Calu3 (cell line): ENCODE data around the gene CHST8. TPM values are rescaled to one million over a fixed set of nuclear protein-coding genes. Genes with fewer than 3 reads are reported as not detected.

Experiments
- BruUV-seq: library from RNA; stranded (reverse); fragments of 400-500 nt; replicated peaks from 2 replicates; lab custom pipeline; 2021; lab: Mats Ljungman, UMichigan
- CTCF ChIA-PET: fragments of 300-600 bp; sonication (Branson Sonifier 250); formaldehyde crosslinking; loops from one replicate; lab custom pipeline; 2022; ENCODE audit warnings: antibody characterized with exemption; lab: Charles Lee
- DNase-seq: peaks from one replicate; pipeline ENCODE4 v3.0.0; 2022
- H3K27ac Mint-ChIP-seq: one replicate; pipeline ENCODE4 v1.8.0; 2022; ENCODE audit warnings: mixed read lengths; ENCODE audit not compliant: unreplicated experiment
- H3K27me3 Mint-ChIP-seq: one replicate; pipeline ENCODE4 v1.8.0; 2022; ENCODE audit warnings: mixed read lengths; ENCODE audit not compliant: unreplicated experiment
- H3K36me3 Mint-ChIP-seq: one replicate; pipeline ENCODE4 v1.8.0; 2022; ENCODE audit warnings: mild to moderate bottlenecking, moderate library complexity, mixed read lengths; ENCODE audit not compliant: insufficient read depth, unreplicated experiment
- H3K4me1 Mint-ChIP-seq: one replicate; pipeline ENCODE4 v1.8.0; 2022; ENCODE audit warnings: mild to moderate bottlenecking, low read depth, mixed read lengths; ENCODE audit not compliant: unreplicated experiment
- H3K4me3 Mint-ChIP-seq: one replicate; pipeline ENCODE4 v1.8.0; 2022; ENCODE audit warnings: mild to moderate bottlenecking, low read depth, moderate library complexity, mixed read lengths; ENCODE audit not compliant: unreplicated experiment
- H3K9me3 Mint-ChIP-seq: one replicate; pipeline ENCODE4 v1.8.0; 2022; ENCODE audit warnings: low read depth, mixed read lengths; ENCODE audit not compliant: unreplicated experiment
- CTCF ChIP-seq: fragments of 200-600 bp; IDR thresholded peaks from one replicate; pipeline ENCODE4 v1.8.0; 2022; ENCODE audit warnings: antibody characterized with exemption; ENCODE audit not compliant: unreplicated experiment
- intact Hi-C: fragments of 100-400 bp; cut with micrococcal nuclease; formaldehyde crosslinking; loops from one replicate; pipeline ENCODE4 v1.10.0; 2022; ENCODE audit not compliant: unreplicated experiment
- total RNA-seq: library from RNA; stranded (reverse); gene quantifications from 2 replicates; pipeline ENCODE4 v1.2.3, GENCODE V29; 2022

The CHST8 gene
- total RNA-seq, 1 experiment from 2014 or later: not detected

DNA sequence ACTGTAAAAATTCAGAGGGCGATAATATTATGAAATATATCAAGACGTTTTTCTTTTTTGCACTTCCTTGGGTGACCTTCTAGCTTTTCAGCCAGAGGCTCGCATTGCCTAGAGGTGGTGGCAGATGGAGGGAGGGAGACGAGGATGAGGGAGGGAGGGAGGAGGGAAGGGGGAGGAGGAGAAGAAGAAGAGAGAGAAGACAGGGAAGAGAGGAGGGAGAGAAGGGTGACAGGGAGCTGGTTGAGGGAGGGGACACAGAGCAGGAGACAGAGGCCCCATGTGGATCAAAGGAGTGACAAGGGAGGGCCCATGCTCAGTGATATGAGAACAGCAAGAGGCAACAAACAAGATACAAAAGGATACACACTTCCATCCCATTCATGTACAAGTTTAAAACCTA is 166.9 kb downstream of the CHST8 start:
- no TSS peak for BruUV-seq
- CTCF ChIA-PET: interaction anchor here (0.6 kb wide), 1 partner anchor 924 kb away, joined by 4 read pairs; no protein-coding TSS in a partner anchor
- no peak overlapping the region for H3K27ac Mint-ChIP-seq
- no peak for DNase-seq
- intact Hi-C loops: no loop called here
- H3K9me3 Mint-ChIP-seq: no peaks in the 10 kb centered on the region
- H3K36me3 Mint-ChIP-seq: no peaks in the 10 kb centered on the region
- H3K27me3 Mint-ChIP-seq: peaks cover 99% of the 10 kb centered on the region
- no peaks in the 10 kb centered on the region for H3K4me1 Mint-ChIP-seq
- no peak overlapping the region for H3K4me3 Mint-ChIP-seq
- no peak for TF ChIP-seq CTCF

DNA sequence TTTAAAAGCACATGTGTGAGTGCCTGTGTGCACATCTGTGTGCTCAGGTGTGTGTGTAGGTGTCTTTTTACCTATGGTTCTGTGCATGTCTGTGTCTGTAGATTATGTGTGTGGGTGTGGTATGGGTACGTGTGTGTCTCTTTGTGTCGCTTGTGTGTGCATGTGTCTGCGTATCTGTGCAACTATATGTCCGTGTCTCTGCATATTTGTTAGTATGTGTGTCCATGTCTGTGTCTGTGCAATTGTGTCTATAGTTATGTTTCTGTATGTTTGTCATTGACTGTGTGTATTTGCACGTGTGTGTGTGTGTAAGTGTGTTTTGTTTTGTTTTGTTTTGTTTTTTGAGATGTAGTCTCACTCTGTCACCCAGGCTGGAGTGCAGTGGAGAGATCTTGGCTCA is 167.6 kb downstream of the CHST8 start:
- Mint-ChIP-seq H3K27me3 (peaks cover 93% of the 10 kb centered on the region), H3K36me3 (no peaks in the 10 kb centered on the region), H3K27ac (no peak overlapping the region), H3K4me1 (no peaks in the 10 kb centered on the region), H3K4me3 (no peak overlapping the region), H3K9me3 (no peaks in the 10 kb centered on the region)
- DNase-seq: no peak
- BruUV-seq: no TSS peak
- TF ChIP-seq CTCF: no peak
- intact Hi-C loops: no loop called here
- CTCF ChIA-PET: no interaction called here

GRCh38 chr19:33794683-33795369 is 173.1 kb downstream of the CHST8 start:
- TF ChIP-seq CTCF: no peak
- Mint-ChIP-seq H3K4me3 (peak overlapping the region; percentile 71), H3K4me1 (no peaks in the 10 kb centered on the region), H3K36me3 (peaks cover 36% of the 10 kb centered on the region), H3K9me3 (no peaks in the 10 kb centered on the region), H3K27ac (peak overlapping the region; percentile 48), H3K27me3 (peaks cover 38% of the 10 kb centered on the region)
- no peak for DNase-seq
- BruUV-seq: TSS peak; percentile 85
- CTCF ChIA-PET: interaction anchor here (0.7 to 1.5 kb wide), 7 partner anchors 10 to 1906 kb away, joined by 3 to 7 read pairs (median 4); no protein-coding TSS in a partner anchor
- intact Hi-C loops: loop anchor here (5.0 kb wide), 1 partner anchor 202 kb away; no protein-coding TSS in a partner anchor

GRCh38 chr19:33795370-33796163 is 173.8 kb downstream of the CHST8 start:
- H3K4me3 Mint-ChIP-seq: peak overlapping the region; percentile 71
- CTCF ChIA-PET: interaction anchor here (0.7 to 1.5 kb wide), 7 partner anchors 11 to 1907 kb away, joined by 3 to 7 read pairs (median 4); no protein-coding TSS in a partner anchor
- H3K9me3 Mint-ChIP-seq: no peaks in the 10 kb centered on the region
- BruUV-seq: no TSS peak
- peak; percentile 96 for TF ChIP-seq CTCF
- no peaks in the 10 kb centered on the region for H3K4me1 Mint-ChIP-seq
- intact Hi-C loops: no loop called here
- H3K36me3 Mint-ChIP-seq: peaks cover 41% of the 10 kb centered on the region
- H3K27me3 Mint-ChIP-seq: peaks cover 30% of the 10 kb centered on the region
- H3K27ac Mint-ChIP-seq: peak overlapping the region; percentile 48
- DNase-seq: peak; percentile 95
